Measurements from ENCODE around the gene HM13. TPM values are rescaled to one million over a fixed set of nuclear protein-coding genes. Genes with fewer than 3 reads are reported as not detected.

The HM13 gene
- total and polyA plus RNA-seq, 2 of the 4 experiments (the other 2 are of a cell fraction) = 53.2 to 203 TPM

DNA sequence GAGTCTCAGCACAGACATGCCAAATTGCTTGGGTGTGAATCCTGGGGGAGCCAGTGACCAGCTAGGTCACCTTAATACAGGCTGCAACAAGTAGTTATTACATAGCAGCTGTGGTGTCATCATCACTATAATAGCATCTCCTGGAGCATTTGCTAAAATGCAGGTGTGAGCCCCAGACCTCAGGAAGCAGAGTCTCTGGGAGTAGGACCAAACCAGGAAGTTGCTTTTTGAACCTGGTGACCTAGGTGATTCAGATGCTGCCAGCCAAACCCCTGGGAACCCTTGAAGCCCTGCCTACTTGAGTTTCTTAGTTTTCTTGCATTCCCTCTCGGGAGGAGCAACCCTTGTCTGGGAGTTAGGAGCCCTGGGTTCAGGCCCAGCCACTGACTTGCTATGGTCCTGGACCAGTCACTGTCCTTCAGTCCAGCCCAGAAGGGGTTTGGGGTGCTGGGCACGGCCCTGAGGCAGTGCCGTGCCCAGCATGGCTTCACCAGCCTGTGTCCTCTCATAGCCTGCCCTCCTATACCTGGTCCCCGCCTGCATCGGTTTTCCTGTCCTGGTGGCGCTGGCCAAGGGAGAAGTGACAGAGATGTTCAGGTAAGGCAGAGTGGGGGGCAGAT, 51.6 kb downstream of the HM13 start:
- Histone ChIP-seq H3K9ac (ENCODE audit: low read depth, low read length) (no peak overlapping the region), H2BK15ac (ENCODE audit: low read depth, low read length) (no peak overlapping the region), H2BK20ac (ENCODE audit: low read depth, low read length) (no peak overlapping the region), H3K18ac (ENCODE audit: low read depth, low read length) (no peak overlapping the region), H3K56ac (ENCODE audit: extremely low read depth, insufficient read depth, low read length) (no peak overlapping the region), H3K4me1 (ENCODE audit: control insufficient read depth, insufficient read depth, low read length) (peaks cover 27% of the 10 kb centered on the region), H2AK9ac (replicated peaks; ENCODE audit: low read depth, low read length, poor library complexity) (peak overlapping the region; percentile 11), H4K91ac (ENCODE audit: insufficient read depth, low read depth, low read length) (no peak overlapping the region), H3K36me3 (ENCODE audit: control insufficient read depth, insufficient read depth, low read length) (peaks cover 41% of the 10 kb centered on the region), H4K8ac (ENCODE audit: low read depth in 2 of 2, low read length in 2 of 2) (no peak overlapping the region), H3K9me1 (ENCODE audit: insufficient read depth, low read length) (peaks cover 5% of the 10 kb centered on the region), H2BK5ac (ENCODE audit: low read depth, low read length, poor library complexity, severe bottlenecking) (no peak overlapping the region), H2AK5ac (ENCODE audit: low read depth, low read length) (no peak overlapping the region), H4K5ac (ENCODE audit: low read depth, low read length) (no peak overlapping the region), H2AFZ (replicated peaks; ENCODE audit: low read length, poor library complexity) (no peak overlapping the region), H3K9me3 (ENCODE audit: control insufficient read depth, insufficient read depth, low read length) (no peaks in the 10 kb centered on the region), H3K27ac (ENCODE audit: insufficient read depth, low read length) (no peak overlapping the region), H3K14ac (replicated peaks; ENCODE audit: low read depth, low read length) (no peak overlapping the region), H3K27me3 (ENCODE audit: control insufficient read depth, insufficient read depth, low read length) (no peaks in the 10 kb centered on the region), H3K4me3 (ENCODE audit: insufficient read depth, low read depth, low read length) (no peak overlapping the region), H4K20me1 (ENCODE audit: insufficient read depth, low read length) (peaks cover 7% of the 10 kb centered on the region; the same call in 1 of the 2 replicates), H2BK120ac (ENCODE audit: low read depth, low read length) (no peak overlapping the region), H3K23ac (ENCODE audit: low read depth, low read length) (0 out of 2 replicates have a peak overlapping the region, but pooled peaks have one; percentile 16), H3K4ac (ENCODE audit: low read depth, low read length) (no peak overlapping the region), H3K4me2 (ENCODE audit: low read depth, low read length) (no peak overlapping the region), H3K79me1 (ENCODE audit: low read depth in 1 of 2, low read length in 2 of 2) (peaks cover 10 to 39% of the 10 kb centered on the region in 2 experiments)
- ATAC-seq (ENCODE audit: low read depth) (no peak), DNase-seq (no peak)
- no peak for TF ChIP-seq RAD21 (IDR thresholded peaks at IDR 0.05; ENCODE audit: low read length)
- TF ChIP-seq, protein P1, sequence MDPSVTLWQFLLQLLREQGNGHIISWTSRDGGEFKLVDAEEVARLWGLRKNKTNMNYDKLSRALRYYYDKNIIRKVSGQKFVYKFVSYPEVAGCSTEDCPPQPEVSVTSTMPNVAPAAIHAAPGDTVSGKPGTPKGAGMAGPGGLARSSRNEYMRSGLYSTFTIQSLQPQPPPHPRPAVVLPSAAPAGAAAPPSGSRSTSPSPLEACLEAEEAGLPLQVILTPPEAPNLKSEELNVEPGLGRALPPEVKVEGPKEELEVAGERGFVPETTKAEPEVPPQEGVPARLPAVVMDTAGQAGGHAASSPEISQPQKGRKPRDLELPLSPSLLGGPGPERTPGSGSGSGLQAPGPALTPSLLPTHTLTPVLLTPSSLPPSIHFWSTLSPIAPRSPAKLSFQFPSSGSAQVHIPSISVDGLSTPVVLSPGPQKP (IDR thresholded peaks at IDR 0.05; ENCODE audit: borderline replicate concordance, low read depth, low read length) = no peak
- no peak for TF ChIP-seq NFE2L2 (IDR thresholded peaks at IDR 0.05; ENCODE audit: low read depth, low read length)
- no peak for TF ChIP-seq CHD1 (IDR thresholded peaks at IDR 0.05; ENCODE audit: low read depth, low read length)
- no peak for TF ChIP-seq MXI1 (IDR thresholded peaks at IDR 0.05; ENCODE audit: borderline replicate concordance, low read depth, low read length)
- TF ChIP-seq BHLHE40 (IDR thresholded peaks at IDR 0.05; ENCODE audit: low read depth, low read length) = no peak
- no peak for TF ChIP-seq SMC3 (IDR thresholded peaks at IDR 0.05; ENCODE audit: low read depth, low read length)
- TF ChIP-seq POLR2A (IDR thresholded peaks at IDR 0.05; ENCODE audit: low read depth, low read length) = no peak
- no peak for TF ChIP-seq MAZ (IDR thresholded peaks at IDR 0.05; ENCODE audit: borderline replicate concordance, low read depth, low read length)
- TF ChIP-seq RCOR1 (IDR thresholded peaks at IDR 0.05; ENCODE audit: insufficient replicate concordance, low read length) = no peak
- ChIA-PET CTCF (interaction anchor here (2.7 kb wide), 1 partner anchor 47 kb away, joined by 12 read pairs; no protein-coding TSS in a partner anchor), POLR2A (ENCODE audit: unreplicated experiment) (no interaction called here)
- intact Hi-C loops (cut with micrococcal nuclease) (no loop called here), in situ Hi-C loops (cut with MboI; ENCODE audit: low sequenced_read_pairs) (no loop called here), dilution Hi-C loops (cut with HindIII; ENCODE audit: low sequenced_read_pairs, unreplicated experiment) (no loop called here)
- no TSS peak for BruUV-seq (replicated peaks)
- WGBS, 2 experiments (ENCODE audit: extremely low coverage in 2 of 2, insufficient read length in 1 of 2) = 100% methylated on average over 1 of the region's 6 CpGs; no CpG with 5 or more reads in 1 of the 2 experiments

All from IMR-90 (cell line).